K562 (cell line): ENCODE data around the gene JDP2. TPM values are rescaled to one million over a fixed set of nuclear protein-coding genes. Genes with fewer than 3 reads are reported as not detected.

Experiments
- ATAC-seq: fragments of 200-7000 bp; cut with Tn5 transposase; 3 replicates; pipeline ENCODE4 v1.9.1; 2020; ENCODE audit warnings: moderate library complexity
- BruUV-seq: library from RNA; stranded (reverse); fragments of 400-500 nt; replicated peaks from 2 replicates; lab custom pipeline; 2021; lab: Mats Ljungman, UMichigan
- CTCF ChIA-PET: fragments of 300-600 bp; formaldehyde crosslinking; extraction: SDS; loops from one replicate; lab custom pipeline; 2021; ENCODE audit warnings: low intra/inter-chr PET ratio; lab: Yijun Ruan, JAX
- POLR2A ChIA-PET: fragments of 300-600, 350-650 bp; sonication (Branson Sonifier 250); formaldehyde crosslinking; extraction: SDS; loops from one replicate; lab custom pipeline; 2021; ENCODE audit warnings: antibody characterized with exemption, inconsistent platforms; lab: Yijun Ruan, JAX
- DNase-seq, 4 experiments: peaks; one replicate each; pipeline versions ENCODE4 v3.0.0 to v3.0.0-alpha.2; 2011 to 2018; ENCODE audit warnings: low spot score in 3 of 4, mixed read lengths in 3 of 4; ENCODE audit errors: extremely low read depth in 1 of 4
- FAIRE-seq: peaks from 2 replicates; lab custom pipeline; 2011; peaks lifted over from hg19 to GRCh38; lab: Jason Lieb, UNC
- H2AFZ ChIP-seq: 2 replicates; pipeline ENCODE4 v1.6.0; 2011; ENCODE audit warnings: low read depth, low read length, control low read depth, inconsistent platforms
- H3K27ac ChIP-seq: fragments of 200-600 bp; 3 replicates; pipeline ENCODE4 v1.8.0; 2011; ENCODE audit warnings: low read depth, mild to moderate bottlenecking, control low read depth, inconsistent platforms, low read length, moderate library complexity, mixed read lengths; ENCODE audit errors: extremely low read depth
- H3K27me3 ChIP-seq, 2 experiments: fragments of 300-600 bp in 1 of 2; 2 replicates in 1 of 2; 3 replicates in 1 of 2; pipeline versions ENCODE4 v1.6.0 to v1.8.0; 2011; ENCODE audit warnings: inconsistent platforms in 2 of 2, low read length in 2 of 2, mild to moderate bottlenecking in 1 of 2, mixed read lengths in 1 of 2, moderate library complexity in 1 of 2; ENCODE audit not compliant: control insufficient read depth in 2 of 2, insufficient read depth in 2 of 2
- H3K36me3 ChIP-seq: fragments of 300-600 bp; 3 replicates; pipeline ENCODE4 v1.8.0; 2011; ENCODE audit warnings: mild to moderate bottlenecking, low read length, inconsistent platforms; ENCODE audit not compliant: control insufficient read depth, insufficient read depth
- H3K4me1 ChIP-seq, 2 experiments: fragments of 200-600 bp in 1 of 2; replicated peaks in 1 of 2; 2 replicates in 1 of 2; 3 replicates in 1 of 2; pipeline versions ENCODE4 v1.5.1 to v1.8.0; 2011; ENCODE audit warnings: inconsistent platforms in 2 of 2, low read length in 2 of 2, mild to moderate bottlenecking in 1 of 2, mixed read lengths in 1 of 2, moderate library complexity in 1 of 2; ENCODE audit not compliant: control insufficient read depth in 2 of 2, insufficient read depth in 2 of 2
- H3K4me2 ChIP-seq: 2 replicates; pipeline ENCODE4 v1.6.1; 2011; ENCODE audit warnings: low read length, control low read depth, inconsistent platforms, mixed read lengths; ENCODE audit not compliant: insufficient read depth
- H3K4me3 ChIP-seq: fragments of 200-600 bp; sonication (generic), shearing (Covaris generic); 2 replicates; pipeline ENCODE4 v1.5.1; 2016; ENCODE audit warnings: control low read depth, inconsistent platforms
- H3K79me2 ChIP-seq: fragments of 200-600 bp; 3 replicates; pipeline ENCODE4 v1.8.0; 2011; ENCODE audit warnings: low read length, inconsistent platforms; ENCODE audit not compliant: control insufficient read depth, insufficient read depth
- H3K9ac ChIP-seq, 2 experiments: 2 replicates each; pipeline versions ENCODE4 v1.6.0 to v1.6.1; 2011; ENCODE audit warnings: low read depth in 2 of 2, low read length in 2 of 2, control low read depth in 1 of 2, inconsistent platforms in 1 of 2, mild to moderate bottlenecking in 1 of 2, mixed read lengths in 1 of 2; ENCODE audit not compliant: insufficient read depth in 1 of 2
- H3K9me1 ChIP-seq: one replicate; pipeline ENCODE4 v1.6.0; 2011; ENCODE audit warnings: inconsistent platforms, mild to moderate bottlenecking, low read length, moderate library complexity; ENCODE audit not compliant: control insufficient read depth, insufficient read depth
- H3K9me3 ChIP-seq: replicated peaks from 2 replicates; pipeline ENCODE4 v1.5.1; 2011; ENCODE audit warnings: low read depth, low read length, inconsistent platforms; ENCODE audit not compliant: control insufficient read depth, insufficient read depth
- H4K20me1 ChIP-seq: replicated peaks from 2 replicates; pipeline ENCODE4 v1.6.1; 2011; ENCODE audit warnings: low read length, inconsistent platforms, mixed read lengths; ENCODE audit not compliant: control insufficient read depth, insufficient read depth
- E2F5 ChIP-seq: sonication (generic); formaldehyde crosslinking; IDR thresholded peaks from 2 replicates; pipeline ENCODE4 v1.8.0; 2022; ENCODE audit warnings: mild to moderate bottlenecking, missing genetic modification reagents
- MTA3 ChIP-seq: fragments of 450-650 bp; formaldehyde crosslinking; IDR thresholded peaks from 2 replicates; pipeline ENCODE4 v1.6.1; 2017; ENCODE audit warnings: mild to moderate bottlenecking, borderline replicate concordance
- NCOA2 ChIP-seq, 2 experiments: fragments of 450-650 bp; IDR thresholded peaks; 2 replicates each; pipeline ENCODE4 v1.6.1; 2018; ENCODE audit warnings: mild to moderate bottlenecking in 2 of 2, moderate library complexity in 1 of 2; ENCODE audit not compliant: partially characterized antibody in 2 of 2
- RAD21 ChIP-seq, 2 experiments: fragments of 250-450 bp in 1 of 2; fragments of 450-650 bp in 1 of 2; sonication (Bioruptor Pico) in 1 of 2; formaldehyde crosslinking in 1 of 2; IDR thresholded peaks in 1 of 2; conservative IDR thresholded peaks in 1 of 2; 2 replicates each; pipeline versions ENCODE4 v1.4.0 to v1.8.0; 2020 to 2022; ENCODE audit warnings: mild to moderate bottlenecking in 2 of 2, moderate library complexity in 1 of 2
- RBM34 ChIP-seq: fragments of 200-400 bp; formaldehyde crosslinking; IDR thresholded peaks from 2 replicates; pipeline ENCODE4 v1.6.1; 2018; ENCODE audit warnings: low read length, borderline replicate concordance; ENCODE audit not compliant: insufficient read depth
- RHOXF2B ChIP-seq: fragments of 250-450 bp; sonication (Bioruptor Pico); conservative IDR thresholded peaks from 2 replicates; pipeline ENCODE4 v1.5.1; 2021
- RREB1 ChIP-seq: fragments of 250-450 bp; sonication (Bioruptor Pico); IDR thresholded peaks from 2 replicates; pipeline ENCODE4 v1.4.0; 2020
- YBX1 ChIP-seq: fragments of 450-650 bp; IDR thresholded peaks from 2 replicates; pipeline ENCODE4 v1.7.1; 2016; ENCODE audit warnings: mild to moderate bottlenecking
- ZEB2 ChIP-seq: fragments of 450-650 bp; IDR thresholded peaks from 2 replicates; pipeline ENCODE4 v1.6.1; 2016
- WGBS: fragments of 100-300 bp; shearing (Covaris generic); methylation state at CpG from one replicate; pipeline ENCODE4 v1.1.6; 2016; ENCODE audit warnings: low coverage, mixed read lengths; ENCODE audit not compliant: insufficient coverage; ENCODE audit errors: missing lambda C conversion rate; 5-methylcytosine and 5-hydroxymethylcytosine counted together
- in situ Hi-C: fragments of 300-500 bp; cut with MboI; formaldehyde crosslinking; loops from 4 replicates; pipeline ENCODE4 v1.15.0; 2018; ENCODE audit warnings: inconsistent platforms, mixed read lengths
- intact Hi-C: fragments of 100-400 bp; cut with micrococcal nuclease; formaldehyde crosslinking; loops from 2 replicates; pipeline ENCODE4 v1.14.2; 2022
- polyA plus RNA-seq, 8 experiments: library from polyadenylated mRNA; depleted of rRNA in 4 of 8; stranded (reverse) in 5 of 8; unstranded in 3 of 8; fragments of >200 nt; fragmentation: Nextera tagmentation in 2 of 8; fragmentation: Illumina TruSeq in 1 of 8; extraction: Ambion mirVana in 2 of 8; extraction: Trizol in 1 of 8; gene quantifications; 2 replicates each; pipeline versions ENCODE4 v1.2.1 to v1.2.3, GENCODE V29; 2011 to 2014; ENCODE audit warnings: inconsistent platforms in 1 of 8, missing spikeins in 1 of 8
- total RNA-seq, 7 experiments: library from RNA; depleted of rRNA in 6 of 7; stranded (reverse); fragments of >200 nt in 6 of 7; fragmentation: Illumina TruSeq in 2 of 7; extraction: Trizol in 2 of 7; gene quantifications; 2 replicates each; pipeline versions ENCODE4 v1.2.1 to v1.2.3, GENCODE V29; 2011 to 2021; ENCODE audit warnings: low replicate concordance in 1 of 7
- TF ChIP-seq, protein P1 (sequence below): fragments of 450-650 bp; IDR thresholded peaks from 2 replicates; pipeline ENCODE4 v1.6.1; 2017; ENCODE audit warnings: mild to moderate bottlenecking, moderate library complexity
- TF ChIP-seq, protein P2 (sequence below): fragments of 250-450 bp; sonication (Bioruptor Pico); IDR thresholded peaks from 2 replicates; pipeline ENCODE4 v1.5.0; 2021

The JDP2 gene
- total and polyA plus RNA-seq, 9 of the 15 experiments (the other 6 are each of a cell fraction or from before 2014, with no cell fraction given) = 0.27 to 13.8 (median 3.1) TPM

DNA sequence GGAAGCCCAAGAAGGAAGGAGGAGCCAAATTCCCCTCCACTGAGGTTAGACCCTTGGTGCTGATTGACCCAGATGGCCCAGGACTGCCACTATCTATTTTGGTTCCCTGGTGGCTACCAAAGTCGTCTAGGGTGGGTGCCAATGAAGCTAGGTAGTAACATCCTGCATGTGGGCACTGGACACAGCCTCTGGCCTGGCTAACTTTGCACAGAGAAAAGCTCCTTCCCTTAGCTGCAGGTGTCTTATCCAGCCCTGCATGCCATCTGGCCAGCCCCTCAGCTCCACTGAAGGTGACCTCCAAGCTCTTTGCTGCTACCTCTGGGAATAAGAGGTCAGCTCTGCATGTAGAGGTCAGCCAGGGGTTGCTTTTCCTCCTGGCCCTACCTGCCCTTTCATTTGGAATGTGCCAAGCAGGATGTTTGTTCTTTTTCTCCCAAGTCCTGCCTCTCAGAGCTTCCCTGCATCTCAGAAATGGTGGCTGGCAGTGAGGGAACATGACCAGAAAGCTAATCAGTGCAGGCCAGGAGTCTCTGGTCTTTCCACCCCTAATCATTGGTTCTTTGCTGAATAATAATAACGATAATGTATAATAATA is 34.0 kb downstream of the JDP2 start:
- no TSS peak for BruUV-seq
- intact Hi-C loops = no loop called here
- Histone ChIP-seq H3K9me1 (peaks cover 2% of the 10 kb centered on the region), H3K27ac (no peak overlapping the region), H3K4me1 (peaks cover 6 to 8% of the 10 kb centered on the region in 2 experiments; a peak in 4 of 5 replicates), H3K9ac (no peak overlapping the region), H3K4me2 (no peak overlapping the region), H2AFZ (no peak overlapping the region), H3K4me3 (no peak overlapping the region), H3K9me3 (no peaks in the 10 kb centered on the region), H3K36me3 (no peaks in the 10 kb centered on the region), H4K20me1 (no peaks in the 10 kb centered on the region), H3K27me3 (no peaks in the 10 kb centered on the region), H3K79me2 (no peaks in the 10 kb centered on the region)
- TF ChIP-seq RHOXF2B (CRISPR knock-in tag) (no peak), RREB1 (CRISPR knock-in tag) (no peak), E2F5 (CRISPR knock-in tag) (no peak), MTA3 (no peak), YBX1 (no peak), ZEB2 (no peak), RAD21 (CRISPR knock-in tag; conservative IDR thresholded peaks at IDR 0.05 in 1 of 2, IDR thresholded peaks at IDR 0.05 in 1 of 2) (no peak), NCOA2 (IDR thresholded peaks at IDR 0.05; ENCODE audit: partially characterized antibody in 2 of 2) (no peak), RBM34 (no peak)
- TF ChIP-seq, protein P1, sequence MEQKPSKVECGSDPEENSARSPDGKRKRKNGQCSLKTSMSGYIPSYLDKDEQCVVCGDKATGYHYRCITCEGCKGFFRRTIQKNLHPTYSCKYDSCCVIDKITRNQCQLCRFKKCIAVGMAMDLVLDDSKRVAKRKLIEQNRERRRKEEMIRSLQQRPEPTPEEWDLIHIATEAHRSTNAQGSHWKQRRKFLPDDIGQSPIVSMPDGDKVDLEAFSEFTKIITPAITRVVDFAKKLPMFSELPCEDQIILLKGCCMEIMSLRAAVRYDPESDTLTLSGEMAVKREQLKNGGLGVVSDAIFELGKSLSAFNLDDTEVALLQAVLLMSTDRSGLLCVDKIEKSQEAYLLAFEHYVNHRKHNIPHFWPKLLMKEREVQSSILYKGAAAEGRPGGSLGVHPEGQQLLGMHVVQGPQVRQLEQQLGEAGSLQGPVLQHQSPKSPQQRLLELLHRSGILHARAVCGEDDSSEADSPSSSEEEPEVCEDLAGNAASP = no peak
- TF ChIP-seq, protein P2, sequence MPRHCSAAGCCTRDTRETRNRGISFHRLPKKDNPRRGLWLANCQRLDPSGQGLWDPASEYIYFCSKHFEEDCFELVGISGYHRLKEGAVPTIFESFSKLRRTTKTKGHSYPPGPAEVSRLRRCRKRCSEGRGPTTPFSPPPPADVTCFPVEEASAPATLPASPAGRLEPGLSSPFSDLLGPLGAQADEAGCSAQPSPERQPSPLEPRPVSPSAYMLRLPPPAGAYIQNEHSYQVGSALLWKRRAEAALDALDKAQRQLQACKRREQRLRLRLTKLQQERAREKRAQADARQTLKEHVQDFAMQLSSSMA = no peak
- in situ Hi-C loops = no loop called here
- FAIRE-seq = no peak
- ATAC-seq = no peak
- POLR2A ChIA-PET = interaction anchor here (1.7 kb wide), 1 partner anchor 10 kb away, joined by 4 read pairs; no protein-coding TSS in a partner anchor
- CTCF ChIA-PET = no interaction called here
- DNase-seq = no peak
- 21% methylated on average over 2 of the region's 2 CpGs for WGBS
